HCT116 (cell line): ENCODE measurements around the gene CSNK2A1. TPM values are rescaled to one million over a fixed set of nuclear protein-coding genes. Genes with fewer than 3 reads are reported as not detected.

Experiments used
- ATAC-seq: fragments of 200-7000 bp; cut with Tn5 transposase; 2 replicates; pipeline ENCODE4 v1.9.1; 2020; ENCODE audit warnings: mild to moderate bottlenecking, moderate library complexity
- BruUV-seq: library from RNA; stranded (reverse); fragments of 400-500 nt; replicated peaks from 2 replicates; lab custom pipeline; 2021; lab: Mats Ljungman, UMichigan
- CTCF ChIA-PET: fragments of 300-600 bp; sonication (Branson Sonifier 250); formaldehyde crosslinking; loops from one replicate; lab custom pipeline; 2021; ENCODE audit warnings: antibody characterized with exemption; lab: Charles Lee
- POLR2A ChIA-PET: fragments of 300-600, 350-600 bp; sonication (Branson Sonifier 250); formaldehyde crosslinking; loops from one replicate; lab custom pipeline; 2021; ENCODE audit warnings: antibody characterized with exemption; lab: Charles Lee
- RAD21 ChIA-PET, 2 experiments: fragments of 300-600 bp; sonication (Branson Sonifier 250); formaldehyde crosslinking; loops; one replicate each; lab custom pipeline; 2023; ENCODE audit warnings: low total read pairs in 2 of 2; ENCODE audit not compliant: uncharacterized antibody in 2 of 2, unreplicated experiment in 2 of 2, low non-redundant PET in 1 of 2; lab: Charles Lee
- DNase-seq: peaks from one replicate; pipeline ENCODE4 v3.0.0-alpha.2; 2010; ENCODE audit warnings: low read depth, low spot score
- H2AFZ ChIP-seq: fragments of 200-600 bp; shearing (Covaris generic), sonication (generic); 2 replicates; pipeline ENCODE4 v1.6.1; 2017; ENCODE audit warnings: low read depth, mixed run types, mixed read lengths, antibody characterized with exemption, low read length; ENCODE audit not compliant: poor library complexity, severe bottlenecking
- H3K27ac ChIP-seq: 2 replicates; pipeline ENCODE4 v1.5.1; 2012; ENCODE audit warnings: low read depth, low read length
- H3K27me3 ChIP-seq: fragments of 200-600 bp; sonication (generic); 2 replicates; pipeline ENCODE4 v1.6.1; 2016; ENCODE audit warnings: mixed run types, low read length, mixed read lengths; ENCODE audit not compliant: insufficient read depth
- H3K36me3 ChIP-seq, 2 experiments: fragments of 200-500 bp in 1 of 2; fragments of 200-600 bp in 1 of 2; sonication (Bioruptor generic) in 1 of 2; sonication (generic) in 1 of 2; 2 replicates each; pipeline versions ENCODE4 v1.5.1 to v1.6.1; 2014 to 2016; ENCODE audit warnings: low read length in 2 of 2, inconsistent platforms in 1 of 2, mixed read lengths in 1 of 2, mixed run types in 1 of 2; ENCODE audit not compliant: insufficient read depth in 2 of 2, control insufficient read depth in 1 of 2
- H3K4me1 ChIP-seq, 2 experiments: fragments of 200-600 bp in 1 of 2; sonication (generic) in 1 of 2; 2 replicates each; pipeline versions ENCODE4 v1.5.1 to v1.6.1; 2012 to 2017; ENCODE audit warnings: low read length in 2 of 2, inconsistent platforms in 1 of 2, mild to moderate bottlenecking in 1 of 2, mixed read lengths in 1 of 2, mixed run types in 1 of 2, moderate library complexity in 1 of 2; ENCODE audit not compliant: insufficient read depth in 2 of 2, control insufficient read depth in 1 of 2
- H3K4me2 ChIP-seq: fragments of 200-600 bp; sonication (generic); 2 replicates; pipeline ENCODE4 v1.6.1; 2017; ENCODE audit warnings: mixed run types, low read length, mixed read lengths
- H3K4me3 ChIP-seq, 2 experiments: fragments of 200-600 bp in 1 of 2; sonication (generic) in 1 of 2; replicated peaks in 1 of 2; 2 replicates each; pipeline ENCODE4 v1.5.1; 2011 to 2016; ENCODE audit warnings: low read length in 2 of 2, control low read depth in 1 of 2, low read depth in 1 of 2, mild to moderate bottlenecking in 1 of 2, mixed read lengths in 1 of 2, mixed run types in 1 of 2
- H3K79me2 ChIP-seq: fragments of 200-600 bp; sonication (generic); 2 replicates; pipeline ENCODE4 v1.6.1; 2017; ENCODE audit warnings: mild to moderate bottlenecking, mixed run types, low read length, moderate library complexity, mixed read lengths; ENCODE audit not compliant: insufficient read depth
- H3K9ac ChIP-seq: fragments of 200-600 bp; sonication (generic); 2 replicates; pipeline ENCODE4 v1.6.1; 2016; ENCODE audit warnings: low read length, mixed read lengths
- H3K9me2 ChIP-seq: fragments of 200-600 bp; sonication (generic), shearing (Covaris generic); 2 replicates; pipeline ENCODE4 v1.6.1; 2017; ENCODE audit warnings: mixed run types, mild to moderate bottlenecking, moderate library complexity; ENCODE audit not compliant: insufficient read depth
- H3K9me3 ChIP-seq, 2 experiments: fragments of 200-500 bp in 1 of 2; fragments of 200-600 bp in 1 of 2; sonication (Bioruptor generic) in 1 of 2; sonication (generic) in 1 of 2; 2 replicates each; pipeline ENCODE4 v1.6.1; 2014 to 2017; ENCODE audit warnings: low read length in 2 of 2, mixed read lengths in 2 of 2, inconsistent platforms in 1 of 2, low read depth in 1 of 2, mild to moderate bottlenecking in 1 of 2, mixed run types in 1 of 2, moderate library complexity in 1 of 2; ENCODE audit not compliant: control insufficient read depth in 1 of 2, insufficient read depth in 1 of 2
- H4K20me1 ChIP-seq: fragments of 200-600 bp; sonication (generic), shearing (Covaris generic); 2 replicates; pipeline ENCODE4 v1.6.1; 2017; ENCODE audit warnings: mixed run types, mild to moderate bottlenecking, moderate library complexity; ENCODE audit not compliant: insufficient read depth
- ATF3 ChIP-seq: IDR thresholded peaks from 2 replicates; pipeline ENCODE4 v1.6.1; 2012
- CBX3 ChIP-seq: IDR thresholded peaks from 2 replicates; pipeline ENCODE4 v1.6.1; 2012; ENCODE audit warnings: low read depth
- EGR1 ChIP-seq: IDR thresholded peaks from 2 replicates; pipeline ENCODE4 v1.6.1; 2012; ENCODE audit warnings: low read depth
- JUND ChIP-seq: IDR thresholded peaks from 2 replicates; pipeline ENCODE4 v1.6.1; 2012
- POLR2A ChIP-seq: IDR thresholded peaks from 2 replicates; pipeline ENCODE4 v1.7.0; 2011; ENCODE audit warnings: borderline replicate concordance; ENCODE audit not compliant: insufficient read depth, insufficient read length; ENCODE audit errors: extremely low read depth
- POLR2AphosphoS5 ChIP-seq: IDR thresholded peaks from 2 replicates; pipeline ENCODE4 v1.6.1; 2011; ENCODE audit warnings: mild to moderate bottlenecking, low read depth, low read length, moderate library complexity
- REST ChIP-seq: IDR thresholded peaks from 2 replicates; pipeline ENCODE4 v1.6.1; 2012; ENCODE audit warnings: low read depth
- TCF7L2 ChIP-seq: IDR thresholded peaks from 2 replicates; pipeline ENCODE4 v1.7.0; 2011; ENCODE audit warnings: borderline replicate concordance, inconsistent platforms; ENCODE audit not compliant: insufficient read depth, insufficient read length; ENCODE audit errors: extremely low read depth
- ZBTB33 ChIP-seq: IDR thresholded peaks from 2 replicates; pipeline ENCODE4 v1.6.1; 2011; ENCODE audit warnings: mild to moderate bottlenecking, low read length, moderate library complexity; ENCODE audit not compliant: insufficient replicate concordance; ENCODE audit errors: extremely low read depth
- ZFX ChIP-seq: fragments of 450-650 bp; IDR thresholded peaks from 2 replicates; pipeline ENCODE4 v1.6.1; 2017
- intact Hi-C: fragments of 100-400 bp; cut with micrococcal nuclease; formaldehyde crosslinking; loops from 2 replicates; pipeline ENCODE4 v1.10.0; 2022
- total RNA-seq: library from RNA; stranded (reverse); gene quantifications from one replicate; pipeline ENCODE4 v1.2.1, GENCODE V29; 2021; ENCODE audit not compliant: unreplicated experiment

Gene CSNK2A1
- total RNA-seq, 1 experiment from 2014 or later: 284 TPM

- ATAC-seq (no peak), DNase-seq (no peak)
- Histone ChIP-seq H4K20me1 (no peaks in the 10 kb centered on the region), H3K4me1 (peaks cover 8 to 33% of the 10 kb centered on the region in 2 experiments), H3K27ac (no peak overlapping the region), H2AFZ (no peak overlapping the region), H3K9me3 (no peaks in the 10 kb centered on the region), H3K4me2 (no peak overlapping the region), H3K9ac (no peak overlapping the region), H3K9me2 (no peaks in the 10 kb centered on the region), H3K79me2 (no peaks in the 10 kb centered on the region), H3K27me3 (no peaks in the 10 kb centered on the region), H3K4me3 (no peak overlapping the region), H3K36me3 (no peaks in the 10 kb centered on the region)
- intact Hi-C loops: no loop called here
- RAD21 ChIA-PET: no interaction called here
- TF ChIP-seq REST: no peak
- no peak for TF ChIP-seq TCF7L2
- TF ChIP-seq ZFX: no peak
- no peak for TF ChIP-seq ATF3
- TF ChIP-seq POLR2A: no peak
- no peak for TF ChIP-seq ZBTB33
- no peak for TF ChIP-seq EGR1
- TF ChIP-seq POLR2AphosphoS5: no peak
- TF ChIP-seq JUND: no peak
- TF ChIP-seq CBX3: no peak
- POLR2A ChIA-PET: interaction anchor here (1.5 kb wide), 1 partner anchor 73 kb away, joined by 5 read pairs; no protein-coding TSS in a partner anchor
- BruUV-seq: no TSS peak
- CTCF ChIA-PET: no interaction called here
These were observed 29.1 kb upstream of the CSNK2A1 start for GRCh38 chr20:572727-573126.
